Brain microvascular endothelial cell (primary cell): Measurements from ENCODE around the gene RFTN1.

ENCODE experiments used
- DNase-seq: peaks from one replicate; pipeline ENCODE4 v3.0.0-alpha.2; 2020
- H3K27ac ChIP-seq: fragments of 250-450 bp; sonication (Bioruptor Pico); 2 replicates; pipeline ENCODE4 v1.5.1; 2020; ENCODE audit warnings: mild to moderate bottlenecking, moderate library complexity
- H3K27me3 ChIP-seq: fragments of 250-450 bp; sonication (Bioruptor Pico); replicated peaks from 2 replicates; pipeline ENCODE4 v1.5.1; 2020; ENCODE audit warnings: mild to moderate bottlenecking
- H3K36me3 ChIP-seq: fragments of 250-450 bp; sonication (Bioruptor Pico); replicated peaks from 2 replicates; pipeline ENCODE4 v1.5.1; 2020; ENCODE audit warnings: mild to moderate bottlenecking
- H3K4me3 ChIP-seq: 2 replicates; pipeline ENCODE4 v1.5.1; 2011; ENCODE audit warnings: low read depth, mild to moderate bottlenecking, control low read depth, low read length, moderate library complexity
- in situ Hi-C: cut with HindIII; loops from 2 replicates; pipeline ENCODE4 v1.10.0; 2017; ENCODE audit warnings: low sequenced_read_pairs, low pct_ligation_motif_present
- TF ChIP-seq, protein P1 (sequence below): IDR thresholded peaks from 2 replicates; pipeline ENCODE4 v1.5.1; 2011; ENCODE audit warnings: low read depth, mild to moderate bottlenecking, moderate library complexity, low read length, control low read depth, inconsistent platforms; ENCODE audit errors: missing control alignments

RFTN1 gene

DNA sequence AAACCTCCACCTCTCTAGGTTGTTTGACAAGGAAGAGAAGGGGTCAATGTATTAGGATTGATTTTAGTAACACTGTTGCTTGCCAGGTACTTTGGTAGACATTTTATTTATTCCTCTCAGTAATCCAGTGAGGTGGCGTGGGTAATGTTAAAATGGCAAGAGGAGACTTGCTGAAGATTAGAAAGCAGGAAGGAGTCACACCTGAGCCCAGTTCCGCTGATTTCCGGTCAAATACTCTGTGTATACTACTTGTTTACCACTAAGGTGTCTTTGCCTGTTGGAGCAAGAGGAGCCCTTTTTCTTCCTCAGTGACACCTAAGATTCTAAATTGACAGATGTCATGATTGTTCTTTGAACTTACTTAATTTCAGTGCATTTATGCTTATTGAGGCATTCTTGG is 246.8 kb downstream of the RFTN1 start:
- Histone ChIP-seq H3K27ac (no peak overlapping the region), H3K27me3 (no peaks in the 10 kb centered on the region), H3K36me3 (peaks cover 8% of the 10 kb centered on the region), H3K4me3 (no peak overlapping the region)
- no peak for DNase-seq
- TF ChIP-seq, protein P1, sequence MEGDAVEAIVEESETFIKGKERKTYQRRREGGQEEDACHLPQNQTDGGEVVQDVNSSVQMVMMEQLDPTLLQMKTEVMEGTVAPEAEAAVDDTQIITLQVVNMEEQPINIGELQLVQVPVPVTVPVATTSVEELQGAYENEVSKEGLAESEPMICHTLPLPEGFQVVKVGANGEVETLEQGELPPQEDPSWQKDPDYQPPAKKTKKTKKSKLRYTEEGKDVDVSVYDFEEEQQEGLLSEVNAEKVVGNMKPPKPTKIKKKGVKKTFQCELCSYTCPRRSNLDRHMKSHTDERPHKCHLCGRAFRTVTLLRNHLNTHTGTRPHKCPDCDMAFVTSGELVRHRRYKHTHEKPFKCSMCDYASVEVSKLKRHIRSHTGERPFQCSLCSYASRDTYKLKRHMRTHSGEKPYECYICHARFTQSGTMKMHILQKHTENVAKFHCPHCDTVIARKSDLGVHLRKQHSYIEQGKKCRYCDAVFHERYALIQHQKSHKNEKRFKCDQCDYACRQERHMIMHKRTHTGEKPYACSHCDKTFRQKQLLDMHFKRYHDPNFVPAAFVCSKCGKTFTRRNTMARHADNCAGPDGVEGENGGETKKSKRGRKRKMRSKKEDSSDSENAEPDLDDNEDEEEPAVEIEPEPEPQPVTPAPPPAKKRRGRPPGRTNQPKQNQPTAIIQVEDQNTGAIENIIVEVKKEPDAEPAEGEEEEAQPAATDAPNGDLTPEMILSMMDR, result no peak
- in situ Hi-C loops, result no loop called here
